Middle frontal gyrus (tissue), 1 donor: Measurements from ENCODE around the gene KCNQ1OT1.
A peak's percentile ranks its signal among the peaks of the same experiment; 100 is the strongest.

ENCODE experiments used
- DNase-seq: peaks from one replicate; pipeline ENCODE4 v3.0.0-alpha.2; 2015; ENCODE audit warnings: low spot score; ENCODE audit errors: extremely low spot score

Gene KCNQ1OT1

DNA sequence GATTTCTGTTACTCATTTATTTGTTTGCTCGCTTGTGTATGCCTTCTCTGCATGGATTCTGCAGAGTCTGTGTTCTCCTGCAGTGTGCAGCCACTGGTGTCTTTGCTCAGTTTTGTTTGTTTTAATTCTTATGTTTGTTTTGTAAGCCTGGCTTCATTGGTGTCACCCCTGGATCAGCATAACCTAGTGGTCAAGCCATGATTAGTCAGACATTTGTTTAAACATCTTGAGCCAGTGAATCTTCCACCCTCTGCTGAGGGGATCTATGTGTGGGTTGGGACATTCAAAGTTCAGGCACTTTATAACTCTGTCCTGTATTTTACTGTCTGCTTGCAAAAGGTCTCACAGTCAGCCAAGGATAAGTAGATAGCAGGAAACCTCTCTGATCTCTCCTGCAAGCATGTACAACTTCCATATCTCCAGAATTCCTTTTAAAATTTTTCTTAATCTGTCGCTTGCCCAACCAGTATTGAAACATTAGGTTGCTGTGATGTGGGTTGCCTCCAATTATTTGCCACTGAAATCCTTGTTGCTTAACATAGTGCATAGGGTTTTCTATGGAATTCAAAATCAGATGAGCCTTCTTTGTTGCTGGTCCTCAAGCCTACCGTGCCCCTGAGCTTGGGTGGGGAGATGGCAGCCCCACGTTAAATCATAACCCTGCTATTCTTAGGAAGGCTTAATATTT, 86.8 kb downstream of the KCNQ1OT1 start:
- DNase-seq: no peak

DNA sequence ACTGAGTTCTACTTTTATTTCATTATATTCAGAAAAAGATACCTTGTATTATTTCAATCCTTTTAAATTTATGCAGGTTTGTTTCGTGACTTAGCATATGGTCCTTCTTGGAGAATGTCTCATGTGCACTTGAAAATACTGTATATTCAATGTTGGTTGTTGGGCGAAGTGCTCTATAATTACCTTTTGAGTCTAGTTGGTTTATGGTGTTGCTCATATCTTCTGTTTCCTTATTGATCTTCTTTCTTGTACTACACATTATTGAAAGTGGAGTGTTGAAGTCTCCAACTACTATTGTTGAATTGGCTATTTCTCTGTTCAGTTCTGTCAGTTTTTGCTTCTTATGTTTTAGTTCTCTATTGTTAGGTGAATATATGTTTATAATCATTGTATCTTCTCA, 90.4 kb downstream of the KCNQ1OT1 start:
- no peak for DNase-seq

DNA sequence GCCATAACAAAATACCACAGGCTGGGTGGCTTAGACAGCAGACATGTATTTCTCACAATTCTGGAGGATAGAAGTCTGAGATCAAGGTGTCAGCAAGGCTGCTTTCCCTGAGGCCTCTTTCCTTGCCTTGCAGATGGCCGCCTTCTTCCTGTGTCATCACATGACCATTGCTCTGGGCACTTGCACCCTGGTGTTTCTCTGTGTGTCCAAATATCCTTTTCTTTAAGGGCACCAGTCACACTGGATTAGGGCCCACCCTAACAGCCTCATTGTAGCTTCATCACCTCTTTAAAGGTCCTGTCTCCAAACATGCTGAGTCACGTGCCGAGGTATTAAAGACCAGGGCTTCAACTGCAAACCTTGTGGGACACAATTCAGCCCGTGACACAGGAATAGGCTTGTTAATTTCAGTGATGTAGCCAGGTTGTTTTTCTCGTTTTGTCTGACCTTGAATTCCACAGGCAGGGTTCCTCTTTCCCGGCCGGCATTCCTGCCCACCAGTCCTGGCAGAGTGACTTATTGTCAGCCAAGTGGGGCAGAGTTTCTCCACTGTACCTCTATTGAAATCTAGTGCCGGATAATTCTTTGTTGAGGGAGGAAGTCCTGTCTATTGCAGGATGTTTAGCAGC, 100.1 kb downstream of the KCNQ1OT1 start:
- no peak for DNase-seq

DNA sequence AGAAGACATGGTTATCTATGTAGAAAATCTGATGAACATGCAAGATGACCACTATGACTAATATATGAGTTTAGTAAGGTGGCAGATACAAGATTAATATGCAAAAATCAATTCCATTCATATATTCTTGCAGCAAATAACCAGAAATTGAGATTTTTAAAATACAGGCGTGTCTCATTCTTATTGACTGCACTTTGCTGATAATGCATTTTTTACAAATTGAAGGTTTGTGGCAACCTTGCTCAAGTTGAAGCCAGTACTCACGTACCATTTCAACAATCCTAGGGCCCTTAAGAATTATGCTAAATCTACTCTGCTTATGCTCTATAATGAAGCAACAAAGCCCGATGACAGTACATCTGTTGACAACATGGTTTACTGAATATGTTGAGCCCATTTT, 104.6 kb downstream of the KCNQ1OT1 start:
- DNase-seq: no peak

DNA sequence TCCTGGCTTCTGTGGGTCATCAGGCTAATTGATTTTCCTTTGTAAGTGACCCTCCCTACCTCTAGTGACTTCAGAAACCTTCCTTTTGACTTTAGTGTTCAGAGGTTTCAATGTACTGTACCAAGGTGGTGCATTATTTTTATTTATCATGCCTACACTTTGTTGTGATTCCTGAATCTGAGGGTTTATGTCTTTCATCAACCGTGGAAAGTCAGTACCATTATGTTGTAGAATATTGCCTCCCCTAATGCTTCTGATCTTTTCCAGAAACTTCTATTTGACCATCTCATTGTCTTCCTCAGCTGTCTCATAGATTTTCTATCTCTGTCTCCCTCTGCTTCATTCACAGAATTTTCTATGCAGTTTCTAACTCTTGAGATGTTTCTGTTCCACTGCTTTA, 105.5 kb downstream of the KCNQ1OT1 start:
- DNase-seq: no peak

DNA sequence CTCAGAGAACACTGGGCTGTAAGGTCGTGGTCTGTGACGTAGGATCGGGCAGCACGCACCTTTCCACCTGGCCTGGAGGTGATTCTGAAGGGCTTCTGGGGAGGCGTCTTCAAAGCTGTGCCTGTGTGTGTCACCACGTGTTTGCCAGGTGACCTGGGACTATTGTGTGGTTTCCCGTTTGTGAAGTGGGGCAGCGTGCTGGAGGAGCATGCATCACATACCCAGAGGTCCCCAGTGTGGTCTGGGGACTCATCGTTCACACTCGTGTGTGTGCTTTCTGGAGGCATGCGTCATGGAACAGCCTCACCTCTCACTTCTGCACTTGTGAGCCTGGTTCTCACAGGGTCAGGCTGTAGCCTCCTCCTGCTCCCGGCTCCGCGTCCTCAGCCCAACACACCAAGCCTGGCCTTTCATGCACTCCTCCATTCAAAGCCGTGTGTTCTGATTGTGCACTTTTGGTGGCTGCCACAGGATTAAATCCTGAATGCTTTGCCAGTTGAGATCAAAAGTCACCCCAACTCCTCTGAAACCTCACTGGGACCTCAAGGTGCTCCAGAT, 106.3 kb downstream of the KCNQ1OT1 start:
- DNase-seq: no peak

DNA sequence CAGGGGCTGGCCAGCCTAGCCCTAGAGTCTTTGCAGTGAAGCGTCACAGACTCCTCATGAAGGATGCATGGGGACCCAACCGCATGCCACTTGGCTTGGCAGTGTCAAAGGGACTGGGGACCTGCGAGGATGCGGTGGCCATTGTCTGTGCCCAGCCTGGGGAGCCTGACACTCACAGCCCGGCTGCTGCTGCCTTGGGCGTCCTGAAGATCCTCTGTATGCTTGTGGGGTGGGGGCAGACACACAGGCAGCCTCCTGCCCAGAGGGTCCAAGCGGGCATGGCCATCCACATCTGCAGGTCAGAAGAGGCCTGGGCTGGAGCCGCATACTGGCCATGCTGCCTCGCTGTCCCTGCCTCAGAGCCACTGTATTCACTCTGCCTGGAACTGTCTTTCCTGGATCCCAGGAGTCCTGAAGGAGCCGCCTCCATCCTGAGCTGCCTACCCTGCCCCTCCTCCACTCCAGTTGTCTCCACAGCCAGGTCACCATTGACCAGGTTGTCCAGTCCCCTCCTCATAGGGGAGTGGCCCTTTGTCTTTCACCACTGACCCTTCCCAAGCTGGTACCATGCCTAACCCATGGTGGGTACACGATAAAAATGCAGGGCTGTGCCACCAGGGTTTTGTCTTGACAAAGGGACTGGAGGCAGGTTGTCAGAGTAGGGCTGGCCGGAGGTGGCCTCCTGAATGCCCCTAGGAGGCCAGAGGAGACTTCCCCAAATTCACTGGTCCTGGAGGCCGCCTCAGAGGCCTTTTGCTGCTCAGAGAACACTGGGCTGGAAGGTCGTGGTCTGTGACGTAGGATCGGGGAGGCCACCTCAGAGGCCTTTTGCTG, 107.0 kb downstream of the KCNQ1OT1 start:
- DNase-seq: no peak

DNA sequence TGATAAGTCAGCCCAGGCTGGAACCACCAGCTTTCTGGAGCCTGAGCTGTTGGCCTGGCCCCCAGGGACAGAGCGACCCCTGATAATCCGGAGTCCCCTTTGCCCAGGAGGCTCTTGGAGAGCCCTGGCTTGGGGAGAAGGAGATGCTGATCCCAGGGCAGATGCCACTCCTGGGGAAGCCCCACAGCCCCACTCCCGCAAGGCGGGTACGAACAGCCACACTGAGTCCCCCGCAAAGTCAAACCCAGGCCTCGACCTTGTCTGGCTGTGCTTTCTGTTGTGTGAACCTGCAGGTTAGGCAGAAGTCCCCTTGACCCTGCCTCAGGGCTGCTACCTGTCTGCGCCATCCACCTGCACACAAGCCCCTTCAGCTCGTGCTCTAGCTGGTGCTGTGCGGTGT, 108.0 kb downstream of the KCNQ1OT1 start:
- no peak for DNase-seq

DNA sequence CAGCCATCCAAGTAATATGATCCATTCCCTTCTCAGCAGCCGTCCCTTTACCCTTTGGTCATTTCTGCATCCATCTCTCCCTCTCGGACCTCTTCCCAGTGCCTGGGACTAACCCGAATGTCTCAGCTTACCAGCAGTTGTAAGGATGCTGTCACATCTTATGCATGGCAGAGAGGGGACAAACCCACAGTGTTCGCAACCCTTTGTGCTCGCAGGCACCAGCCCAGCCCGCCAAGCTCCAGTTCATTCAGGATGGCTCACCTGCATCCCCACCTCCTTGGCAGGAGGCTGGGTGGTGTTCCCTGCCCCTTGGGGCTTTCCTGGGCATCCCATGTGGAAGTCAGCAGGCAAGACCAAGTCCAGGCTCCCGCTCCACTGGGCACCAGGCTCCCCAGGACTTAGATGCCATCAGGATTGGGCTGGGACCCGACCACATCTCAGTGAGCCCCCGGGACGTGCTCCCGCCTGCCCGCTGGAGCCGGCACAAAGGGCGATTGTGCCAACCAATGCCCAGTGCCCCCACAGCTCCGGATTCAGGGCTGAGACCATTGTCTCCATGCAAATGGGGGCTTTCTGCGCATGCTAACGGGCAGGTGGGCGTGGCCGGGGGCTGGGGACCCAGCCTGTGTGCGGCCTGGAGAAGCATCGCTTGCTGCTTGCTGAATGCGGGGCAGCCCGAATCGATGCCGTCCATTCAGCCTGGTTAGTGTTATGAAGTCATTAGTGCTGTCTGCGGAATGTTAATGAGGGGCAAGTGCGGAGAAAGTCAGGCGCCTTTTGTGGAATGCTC, 108.6 kb downstream of the KCNQ1OT1 start:
- peak; percentile 48 for DNase-seq

DNA sequence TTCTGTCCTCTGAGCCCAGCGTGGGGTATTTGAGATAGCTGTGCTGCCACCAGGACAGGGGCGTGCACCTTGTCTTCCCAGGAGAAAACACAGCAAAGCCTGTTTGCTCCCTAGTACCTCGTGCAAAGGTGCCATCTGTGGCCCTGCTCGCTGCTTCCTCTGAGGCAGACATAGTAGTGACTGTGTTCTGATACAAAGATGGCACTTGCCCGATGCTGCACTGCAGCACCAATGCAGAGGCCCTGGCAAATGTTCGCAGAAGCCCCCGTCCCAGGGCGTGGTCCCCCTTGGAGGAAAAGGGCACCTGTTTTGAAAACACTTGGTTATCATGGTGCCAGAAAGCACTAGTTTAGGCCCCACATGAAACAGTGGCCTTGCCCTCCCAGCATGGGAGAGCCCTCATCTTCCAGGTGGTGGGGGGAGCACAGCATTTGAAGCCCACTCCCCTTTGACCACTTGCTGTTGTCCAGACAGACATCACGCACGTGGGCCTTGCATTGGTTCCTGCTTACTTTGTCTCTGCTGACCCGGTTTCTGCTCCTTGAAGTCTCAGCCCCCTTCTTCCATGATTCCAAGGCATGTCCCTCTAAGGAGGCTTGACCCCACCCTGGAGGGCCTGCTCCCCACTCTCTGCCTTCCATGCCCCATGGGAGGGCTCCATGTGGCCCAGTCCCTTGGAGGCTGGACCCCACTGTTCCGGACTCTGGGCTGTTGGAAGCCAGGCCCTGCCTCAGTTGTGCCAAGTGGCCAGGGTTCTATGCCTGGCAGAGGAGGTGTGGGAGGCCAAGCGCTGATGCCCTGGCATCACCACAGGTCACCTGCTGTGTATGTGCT, 109.4 kb downstream of the KCNQ1OT1 start:
- no peak for DNase-seq

DNA sequence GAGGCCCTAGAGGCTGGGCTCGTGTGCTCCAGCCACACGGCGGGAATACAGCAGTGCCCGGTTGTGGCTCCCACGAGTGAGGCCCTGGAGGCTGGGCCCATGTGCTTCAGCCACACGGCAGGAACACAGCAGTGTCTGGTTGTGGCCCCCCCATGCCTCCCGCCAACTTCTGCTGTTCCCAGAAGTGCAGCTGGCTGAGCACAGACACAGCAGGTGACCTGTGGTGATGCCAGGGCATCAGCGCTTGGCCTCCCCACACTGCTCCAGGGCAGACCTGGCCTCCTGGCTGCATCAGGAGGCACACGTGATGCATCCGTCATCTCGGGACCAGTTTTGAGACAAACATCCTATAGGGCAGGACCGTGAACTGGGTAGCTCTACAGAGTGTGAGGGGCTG, 110.3 kb downstream of the KCNQ1OT1 start:
- no peak for DNase-seq

DNA sequence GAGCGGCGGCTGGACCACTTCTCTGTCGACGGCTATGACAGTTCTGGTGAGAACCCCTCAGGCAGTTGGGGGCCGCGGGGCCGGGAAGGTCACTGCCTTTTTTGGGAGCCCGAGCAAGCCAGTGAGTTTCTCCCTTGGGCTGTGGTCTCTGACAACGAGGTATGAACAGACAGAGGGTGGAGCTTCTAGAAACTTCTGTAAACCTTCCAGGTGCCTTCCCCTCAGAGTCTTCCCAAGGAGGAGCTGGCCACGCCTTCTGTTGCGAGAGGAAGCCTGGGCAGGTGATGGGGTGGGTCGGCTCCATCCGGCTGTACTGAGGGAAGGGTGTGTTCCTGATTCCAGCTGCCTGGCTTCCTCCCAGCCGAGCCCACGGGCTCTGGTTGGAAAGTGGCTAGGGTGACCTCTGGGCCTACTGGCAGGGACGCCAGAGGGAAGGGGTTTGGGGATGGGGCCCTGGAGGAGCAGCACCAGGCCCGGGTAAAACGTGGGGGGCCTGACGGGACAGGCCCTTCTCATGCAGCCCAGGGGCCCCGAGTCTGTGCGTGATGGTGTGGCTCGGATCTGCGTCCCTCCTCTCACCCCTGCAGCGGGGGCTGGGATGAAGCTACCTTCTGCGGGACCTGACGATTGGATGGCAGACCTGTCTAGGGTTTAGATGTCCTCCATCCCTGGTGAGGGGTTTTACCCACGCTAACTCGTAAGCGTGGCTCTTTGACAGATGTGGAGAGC, 110.8 kb downstream of the KCNQ1OT1 start:
- DNase-seq: no peak

DNA sequence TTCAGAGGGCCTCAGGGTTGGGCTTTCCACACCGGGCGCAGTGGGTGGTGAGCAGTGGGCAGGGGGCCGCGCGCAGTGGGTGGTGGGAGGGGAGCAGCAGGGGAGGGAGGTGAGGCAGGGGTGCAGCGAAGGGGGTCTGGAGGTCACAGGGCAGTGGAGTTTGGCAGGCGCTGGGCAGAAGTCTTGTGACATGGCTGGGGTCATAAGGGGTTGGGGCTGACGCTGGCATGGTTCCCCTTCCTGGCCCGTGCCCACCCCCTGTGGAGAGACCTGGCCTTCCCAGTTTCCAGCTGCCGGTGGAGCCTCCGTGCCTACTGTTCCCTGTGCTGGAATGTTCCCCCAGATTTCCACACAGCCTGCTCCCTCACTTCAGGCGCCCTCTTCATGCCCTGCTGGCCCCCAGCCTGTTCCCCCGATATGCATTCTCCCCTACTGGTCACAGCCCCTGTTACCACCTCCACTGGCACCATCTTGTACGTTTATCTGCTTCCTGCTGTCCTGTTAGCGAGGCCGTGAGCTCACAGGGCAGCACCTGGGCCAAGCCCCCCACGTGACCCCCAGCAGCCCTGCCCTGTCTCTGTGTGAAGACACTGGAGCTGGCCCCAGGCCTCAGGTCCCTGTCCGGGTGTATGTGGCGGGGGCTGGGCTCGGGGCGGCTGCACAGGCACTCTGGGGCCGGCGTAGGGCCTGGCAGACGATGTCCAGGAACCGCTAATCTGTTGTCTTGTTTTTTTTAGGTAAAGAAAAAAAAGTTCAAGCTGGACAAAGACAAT, 111.6 kb downstream of the KCNQ1OT1 start:
- DNase-seq: no peak

DNA sequence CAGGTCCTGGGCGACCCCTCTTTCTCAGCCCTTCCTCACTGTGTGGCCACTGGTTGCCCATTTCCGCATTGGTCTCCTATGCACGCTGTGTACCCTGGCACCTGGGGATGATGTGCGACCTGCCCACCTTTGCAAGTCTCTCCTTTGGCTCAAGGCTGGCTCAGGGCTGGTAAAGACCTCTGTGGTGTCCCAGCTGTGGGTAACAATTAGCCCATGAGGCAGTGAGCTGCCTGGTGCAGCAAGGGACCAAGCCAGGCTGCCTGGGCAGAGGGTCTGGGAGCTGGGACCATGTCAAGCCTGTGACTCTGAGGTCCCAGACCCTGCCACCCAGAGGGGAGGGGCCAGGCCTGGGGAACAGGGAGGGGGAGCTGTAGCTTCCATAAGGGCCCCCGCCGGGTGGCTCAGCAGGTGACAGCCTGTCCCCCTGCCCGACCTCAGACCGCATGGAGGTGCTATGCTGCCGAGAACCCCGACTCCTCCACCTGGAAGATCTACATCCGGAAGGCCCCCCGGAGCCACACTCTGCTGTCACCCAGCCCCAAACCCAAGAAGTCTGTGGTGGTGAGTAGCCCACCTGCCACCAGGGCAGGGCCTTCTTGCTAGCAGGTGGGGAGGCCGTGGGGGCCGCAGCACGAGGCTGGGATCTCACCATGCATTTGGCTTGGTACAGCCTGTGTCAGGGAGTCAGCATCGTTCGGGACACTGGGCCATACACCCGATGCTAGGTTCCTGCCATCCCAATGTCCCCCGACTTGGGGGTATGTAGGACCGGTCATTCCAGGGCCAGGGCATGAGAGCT, 112.5 kb downstream of the KCNQ1OT1 start:
- no peak for DNase-seq

DNA sequence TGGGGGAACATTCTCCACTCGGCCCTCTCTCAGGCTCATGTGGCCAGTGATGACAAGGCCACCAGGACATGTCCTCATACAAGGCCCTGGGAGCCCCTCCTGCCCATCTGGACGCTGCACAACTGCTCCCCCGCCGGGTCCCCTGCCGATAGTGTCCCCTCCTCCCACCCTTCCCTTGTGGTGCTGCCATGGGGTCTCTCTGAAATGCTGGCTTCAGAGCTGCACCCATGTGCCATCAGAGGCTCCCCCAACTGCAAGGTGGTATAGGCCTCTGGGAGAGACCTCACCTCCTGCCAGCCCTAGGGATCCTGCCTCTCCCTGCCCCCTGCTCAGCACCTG, 113.0 kb downstream of the KCNQ1OT1 start:
- DNase-seq: no peak

DNA sequence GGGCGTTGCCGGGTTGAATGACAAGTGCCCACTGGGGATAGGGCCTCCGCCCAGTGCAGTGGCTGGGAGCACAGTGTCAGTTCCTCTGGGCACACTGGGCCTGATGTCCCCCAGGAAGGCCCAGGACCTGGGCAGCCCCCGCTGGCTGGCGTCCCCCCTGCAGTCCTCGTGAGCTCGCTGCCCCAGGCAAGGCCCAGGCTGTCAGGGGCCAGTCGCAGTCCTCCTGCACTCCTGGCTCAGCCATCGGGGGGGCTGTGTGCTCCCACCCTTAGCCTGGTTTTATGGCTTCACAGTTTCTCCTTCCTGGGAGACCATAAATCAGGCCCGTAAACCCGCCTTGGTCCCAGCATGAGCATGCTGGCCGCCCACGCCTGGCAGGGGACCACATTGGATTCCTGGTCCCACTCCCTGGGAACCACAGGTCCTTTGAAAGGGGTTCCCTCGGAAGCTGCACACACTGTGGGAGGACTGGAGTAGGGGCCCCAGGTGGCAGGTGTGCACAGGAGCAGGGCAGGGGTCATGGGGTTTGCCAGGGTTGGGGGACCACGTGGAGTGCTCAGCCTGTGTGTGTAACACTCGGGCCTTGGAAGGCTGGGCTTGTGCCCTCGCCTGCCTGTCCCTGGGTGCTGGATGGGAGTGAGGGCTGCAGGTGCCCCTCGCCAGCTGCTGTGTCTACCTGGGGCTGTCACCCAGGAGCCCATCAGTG, 113.6 kb downstream of the KCNQ1OT1 start:
- no peak for DNase-seq

DNA sequence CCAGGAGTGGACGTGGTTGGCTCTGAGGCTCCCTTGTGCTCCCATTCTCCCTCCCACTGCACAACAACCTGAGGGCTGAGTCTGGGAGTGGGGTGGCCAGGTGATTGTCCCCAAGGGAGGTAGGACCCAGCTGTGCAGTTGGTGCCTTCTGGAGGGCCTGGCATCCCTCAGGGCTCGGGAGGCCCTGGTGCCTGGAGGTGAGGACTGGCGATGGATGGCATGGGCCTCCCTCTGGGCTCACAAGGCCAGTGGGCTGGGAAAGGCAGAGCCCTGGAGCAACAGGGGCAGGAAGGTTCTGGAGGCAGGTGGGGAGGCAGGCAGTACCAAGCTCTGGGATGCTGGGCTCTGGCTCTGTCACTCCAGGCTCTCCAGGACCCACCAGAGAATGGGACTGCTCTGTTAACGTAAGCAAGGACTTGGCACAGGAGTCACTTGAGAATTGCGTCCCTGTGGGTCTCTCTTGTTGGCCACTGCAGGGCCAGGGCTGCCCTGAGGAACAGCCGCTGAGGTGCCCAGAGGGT, 114.2 kb downstream of the KCNQ1OT1 start:
- no peak for DNase-seq
